Activated naive CD8-positive, alpha-beta T cell treated with anti-CD3 and anti-CD28 coated beads, Interleukin-2, amount 50 U/mL, for 24 hours (primary cell): ENCODE measurements around the gene PSMA6.

Source experiments
- ATAC-seq: fragments of 150-1000 bp; cut with Tn5 transposase; one replicate; pipeline ENCODE4 v1.10.0; 2021
- DNase-seq: peaks from one replicate; pipeline ENCODE4 v3.0.0; 2021
- H3K27ac Mint-ChIP-seq: one replicate; pipeline ENCODE4 v1.8.0; 2021; ENCODE audit warnings: mild to moderate bottlenecking, mixed read lengths
- H3K27me3 Mint-ChIP-seq: one replicate; pipeline ENCODE4 v1.8.0; 2021; ENCODE audit warnings: mixed read lengths
- H3K36me3 Mint-ChIP-seq: one replicate; pipeline ENCODE4 v1.8.0; 2021; ENCODE audit warnings: low read depth, mixed read lengths
- H3K4me1 Mint-ChIP-seq: one replicate; pipeline ENCODE4 v1.8.0; 2021; ENCODE audit warnings: mixed read lengths
- H3K4me3 Mint-ChIP-seq: one replicate; pipeline ENCODE4 v1.8.0; 2021; ENCODE audit warnings: mild to moderate bottlenecking, moderate library complexity, mixed read lengths
- H3K9me3 Mint-ChIP-seq: one replicate; pipeline ENCODE4 v1.8.0; 2021; ENCODE audit warnings: mixed read lengths

Gene PSMA6

GRCh38 chr14:35258420-35258819 is 33.8 kb upstream of the PSMA6 start:
- Mint-ChIP-seq H3K27me3 (no peaks in the 10 kb centered on the region), H3K36me3 (peaks cover 17% of the 10 kb centered on the region), H3K9me3 (no peaks in the 10 kb centered on the region), H3K4me3 (no peak overlapping the region), H3K27ac (no peak overlapping the region), H3K4me1 (peaks cover 25% of the 10 kb centered on the region)
- ATAC-seq (no peak), DNase-seq (no peak)

DNA sequence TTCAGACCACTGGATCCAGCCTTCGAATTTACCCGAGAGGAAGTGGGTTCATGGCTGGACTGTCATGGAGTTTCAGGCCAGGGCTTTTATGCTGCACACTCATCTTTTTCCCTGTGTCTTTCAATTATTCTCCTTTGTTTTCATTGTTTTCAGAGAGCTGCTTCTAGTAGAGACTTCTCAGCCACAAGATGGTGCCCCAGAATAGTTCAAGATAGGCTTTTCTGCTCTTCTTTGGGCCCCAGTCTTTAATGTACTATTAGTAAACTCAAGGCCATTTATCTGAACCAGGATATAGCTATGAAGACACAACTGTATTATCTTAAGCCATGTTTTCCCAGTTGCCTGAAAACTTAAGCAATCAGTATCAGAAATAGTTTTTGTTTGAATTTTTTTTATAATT is 30.4 kb upstream of the PSMA6 start:
- H3K27ac Mint-ChIP-seq: no peak overlapping the region
- H3K27me3 Mint-ChIP-seq: no peaks in the 10 kb centered on the region
- no peaks in the 10 kb centered on the region for H3K9me3 Mint-ChIP-seq
- no peak for DNase-seq
- H3K4me3 Mint-ChIP-seq: no peak overlapping the region
- H3K4me1 Mint-ChIP-seq: peaks cover 2% of the 10 kb centered on the region
- no peak for ATAC-seq
- H3K36me3 Mint-ChIP-seq: peaks cover 12% of the 10 kb centered on the region

GRCh38 chr14:35262436-35262835 is 29.7 kb upstream of the PSMA6 start:
- peaks cover 17% of the 10 kb centered on the region for H3K36me3 Mint-ChIP-seq
- H3K27ac Mint-ChIP-seq: no peak overlapping the region
- peaks cover 2% of the 10 kb centered on the region for H3K4me1 Mint-ChIP-seq
- no peak for ATAC-seq
- H3K27me3 Mint-ChIP-seq: no peaks in the 10 kb centered on the region
- no peaks in the 10 kb centered on the region for H3K9me3 Mint-ChIP-seq
- H3K4me3 Mint-ChIP-seq: no peak overlapping the region
- DNase-seq: no peak

DNA sequence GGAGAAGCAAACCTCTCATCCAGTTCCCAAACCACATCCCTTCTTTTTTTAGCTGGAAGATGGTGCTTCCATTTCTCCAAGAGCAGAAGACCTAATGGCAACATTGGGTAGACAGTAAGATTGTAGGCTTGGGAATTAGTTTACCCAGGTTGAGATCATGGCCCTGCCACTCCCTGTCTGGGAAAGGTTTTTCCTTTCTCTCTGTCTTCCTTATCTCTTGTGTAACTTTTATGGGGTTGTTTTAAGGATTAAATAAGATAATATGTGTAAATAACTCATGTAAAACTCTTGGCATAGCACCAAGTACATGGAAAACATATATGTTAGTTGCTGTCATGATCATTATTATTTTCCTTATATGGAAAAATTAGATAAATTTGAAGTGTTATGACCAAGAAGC is 23.2 kb upstream of the PSMA6 start:
- Mint-ChIP-seq H3K27me3 (no peaks in the 10 kb centered on the region), H3K4me3 (no peak overlapping the region), H3K27ac (no peak overlapping the region), H3K9me3 (no peaks in the 10 kb centered on the region), H3K4me1 (no peaks in the 10 kb centered on the region), H3K36me3 (peaks cover 19% of the 10 kb centered on the region)
- DNase-seq: no peak
- ATAC-seq: no peak

- H3K36me3 Mint-ChIP-seq: peaks cover 6% of the 10 kb centered on the region
- ATAC-seq: no peak
Observed at GRCh38 chr14:35274805-35275204, 17.4 kb upstream of the PSMA6 start.

GRCh38 chr14:35277179-35277578 is 15.0 kb upstream of the PSMA6 start:
- no peaks in the 10 kb centered on the region for H3K9me3 Mint-ChIP-seq
- no peaks in the 10 kb centered on the region for H3K27me3 Mint-ChIP-seq
- ATAC-seq (no peak), DNase-seq (no peak)
- no peak overlapping the region for H3K27ac Mint-ChIP-seq
- H3K36me3 Mint-ChIP-seq: peaks cover 10% of the 10 kb centered on the region
- H3K4me1 Mint-ChIP-seq: peaks cover 3% of the 10 kb centered on the region
- H3K4me3 Mint-ChIP-seq: no peak overlapping the region

More at GRCh38 chr14:35274805-35275204, 17.4 kb upstream of the PSMA6 start:
- Mint-ChIP-seq H3K27ac (no peak overlapping the region), H3K4me3 (no peak overlapping the region), H3K9me3 (no peaks in the 10 kb centered on the region), H3K4me1 (no peaks in the 10 kb centered on the region), H3K27me3 (no peaks in the 10 kb centered on the region)
- DNase-seq: no peak

GRCh38 chr14:35279369-35279768 is 12.8 kb upstream of the PSMA6 start:
- H3K9me3 Mint-ChIP-seq: no peaks in the 10 kb centered on the region
- ATAC-seq: no peak

GRCh38 chr14:35281341-35281740 is 10.8 kb upstream of the PSMA6 start:
- Mint-ChIP-seq H3K4me1 (peaks cover 24% of the 10 kb centered on the region), H3K27me3 (no peaks in the 10 kb centered on the region), H3K4me3 (no peak overlapping the region), H3K27ac (no peak overlapping the region), H3K36me3 (peaks cover 13% of the 10 kb centered on the region), H3K9me3 (no peaks in the 10 kb centered on the region)
- DNase-seq (no peak), ATAC-seq (no peak)

More at GRCh38 chr14:35279369-35279768, 12.8 kb upstream of the PSMA6 start:
- no peak for DNase-seq
- H3K4me1 Mint-ChIP-seq: peaks cover 4% of the 10 kb centered on the region
- H3K4me3 Mint-ChIP-seq: no peak overlapping the region
- H3K27me3 Mint-ChIP-seq: no peaks in the 10 kb centered on the region
- H3K27ac Mint-ChIP-seq: no peak overlapping the region
- H3K36me3 Mint-ChIP-seq: peaks cover 10% of the 10 kb centered on the region

- peaks cover 13% of the 10 kb centered on the region for H3K36me3 Mint-ChIP-seq
- H3K27me3 Mint-ChIP-seq: no peaks in the 10 kb centered on the region
- H3K27ac Mint-ChIP-seq: peak overlapping the region; percentile 99
- H3K4me3 Mint-ChIP-seq: peak overlapping the region; percentile 69
- ATAC-seq: no peak
- H3K9me3 Mint-ChIP-seq: no peaks in the 10 kb centered on the region
- no peak for DNase-seq
- H3K4me1 Mint-ChIP-seq: peaks cover 50% of the 10 kb centered on the region
Observed at GRCh38 chr14:35284506-35284905, 7.7 kb upstream of the PSMA6 start.

DNA sequence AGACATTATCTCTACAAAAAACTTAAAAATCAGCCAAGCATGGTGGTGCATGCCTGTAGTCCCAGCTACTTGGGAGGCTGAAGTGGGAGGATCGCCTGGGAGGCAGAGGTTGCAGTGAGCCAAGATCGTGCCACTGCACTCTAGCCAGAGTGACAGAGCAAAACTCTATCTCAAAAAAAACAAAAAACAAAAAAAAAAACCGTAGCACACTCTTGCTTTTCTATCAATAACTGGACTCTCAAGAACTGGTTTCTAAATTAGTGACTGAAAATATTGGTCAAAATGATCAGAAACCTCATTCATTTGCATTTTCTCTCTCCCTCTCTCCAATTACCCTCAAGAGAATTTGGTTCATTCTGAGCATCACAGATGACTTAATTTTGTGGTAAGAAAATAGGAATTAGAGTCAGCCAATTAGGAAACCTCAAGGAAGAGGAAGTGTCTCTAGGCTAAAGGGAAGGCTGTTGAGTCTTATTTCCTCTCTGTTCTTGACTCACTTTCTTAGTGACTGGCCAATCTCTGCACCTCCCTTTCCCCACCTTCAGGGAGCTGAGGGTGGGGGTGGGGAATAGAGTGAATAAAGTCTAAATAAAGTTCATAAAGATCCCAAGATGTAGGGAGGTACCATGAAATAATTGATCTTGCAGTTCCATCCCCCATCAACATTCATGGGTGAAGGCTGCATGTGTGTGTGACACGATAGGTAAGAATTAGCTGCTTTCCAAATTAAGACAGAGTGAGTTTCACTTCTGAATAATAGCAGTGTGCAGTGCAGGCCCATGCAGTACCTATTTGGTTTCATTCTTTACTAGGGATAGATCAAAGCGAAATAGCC is 6.8 kb upstream of the PSMA6 start:
- peak; percentile 19 for DNase-seq

GRCh38 chr14:35286003-35286600 is 6.1 kb upstream of the PSMA6 start:
- ATAC-seq: no peak
- peaks cover 60% of the 10 kb centered on the region for H3K4me1 Mint-ChIP-seq
- no peak for DNase-seq
- H3K36me3 Mint-ChIP-seq: peaks cover 5% of the 10 kb centered on the region
- no peaks in the 10 kb centered on the region for H3K27me3 Mint-ChIP-seq
- H3K27ac Mint-ChIP-seq: peak overlapping the region; percentile 99
- H3K9me3 Mint-ChIP-seq: no peaks in the 10 kb centered on the region
- H3K4me3 Mint-ChIP-seq: peak overlapping the region; percentile 69

More for the DNA sequence above, 6.8 kb upstream of the PSMA6 start:
- Mint-ChIP-seq H3K4me1 (peaks cover 56% of the 10 kb centered on the region), H3K36me3 (peaks cover 11% of the 10 kb centered on the region), H3K9me3 (no peaks in the 10 kb centered on the region), H3K27me3 (no peaks in the 10 kb centered on the region), H3K4me3 (peak overlapping the region; percentile 69), H3K27ac (peak overlapping the region; percentile 99)
- ATAC-seq: peak; percentile 48

DNA sequence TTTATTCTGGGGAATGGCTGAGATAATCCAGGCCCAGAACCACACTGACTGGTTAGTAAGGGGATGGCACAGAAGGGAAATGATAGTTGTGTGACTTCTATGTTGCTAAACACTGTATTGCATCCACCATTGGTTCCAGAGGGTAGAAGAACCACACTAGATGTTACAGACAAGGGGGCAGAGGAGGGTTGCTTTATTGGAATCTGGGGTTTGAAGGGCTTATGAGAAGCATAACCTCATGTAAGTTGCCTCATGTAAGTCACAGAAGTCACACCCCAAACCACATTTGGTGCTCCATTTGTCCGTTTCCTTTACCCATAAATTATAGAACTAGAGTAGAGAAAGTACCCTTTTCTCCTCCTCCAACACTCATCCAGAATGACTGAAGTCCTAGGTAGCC is 5.5 kb upstream of the PSMA6 start:
- DNase-seq: peak; percentile 12
- peak overlapping the region; percentile 99 for H3K27ac Mint-ChIP-seq
- no peaks in the 10 kb centered on the region for H3K27me3 Mint-ChIP-seq
- peaks cover 60% of the 10 kb centered on the region for H3K4me1 Mint-ChIP-seq
- peak overlapping the region; percentile 69 for H3K4me3 Mint-ChIP-seq
- ATAC-seq: peak; percentile 13
- peaks cover 4% of the 10 kb centered on the region for H3K36me3 Mint-ChIP-seq
- no peaks in the 10 kb centered on the region for H3K9me3 Mint-ChIP-seq

GRCh38 chr14:35287431-35288013 is 4.7 kb upstream of the PSMA6 start:
- Mint-ChIP-seq H3K4me3 (peak overlapping the region; percentile 69), H3K27ac (peak overlapping the region; percentile 99), H3K4me1 (peaks cover 65% of the 10 kb centered on the region), H3K27me3 (peaks cover 1% of the 10 kb centered on the region), H3K9me3 (no peaks in the 10 kb centered on the region), H3K36me3 (peaks cover 4% of the 10 kb centered on the region)
- DNase-seq (peak; percentile 65), ATAC-seq (peak; percentile 67)

DNA sequence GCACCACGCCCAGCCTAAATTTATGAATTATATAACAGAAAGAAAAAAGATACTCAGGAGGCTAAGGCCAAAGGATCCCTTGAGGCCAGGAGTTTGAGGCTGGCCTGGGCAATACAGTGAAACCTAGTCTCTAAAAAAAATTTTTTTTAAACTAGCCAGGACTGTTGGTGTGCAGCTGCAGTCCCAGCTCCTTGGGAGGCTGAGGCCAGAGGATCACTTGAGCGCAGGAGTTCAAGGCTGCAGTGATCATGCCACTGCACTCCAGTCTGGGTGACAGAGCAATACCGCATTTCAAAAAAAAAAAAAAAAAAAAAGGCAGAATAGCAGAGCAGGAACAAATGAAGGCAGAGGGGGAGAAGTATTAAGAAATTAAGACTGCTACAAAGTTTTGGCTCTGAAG is 2.6 kb upstream of the PSMA6 start:
- DNase-seq (no peak), ATAC-seq (no peak)
- Mint-ChIP-seq H3K36me3 (peaks cover 9% of the 10 kb centered on the region), H3K4me1 (peaks cover 73% of the 10 kb centered on the region), H3K4me3 (peak overlapping the region; percentile 25), H3K27me3 (peaks cover 1% of the 10 kb centered on the region), H3K9me3 (no peaks in the 10 kb centered on the region), H3K27ac (peak overlapping the region; percentile 29)
